ENCODE data around the gene HFE. TPM values are rescaled to one million over a fixed set of nuclear protein-coding genes. Genes with fewer than 3 reads are reported as not detected.

Gene HFE
- total RNA-seq, 3 donors from 2014 or later, result 8.9 to 12.0 (median 11.1) TPM

GRCh38 chr6:26053992-26054780 is 33.0 kb upstream of the HFE start:
- intact Hi-C loops (cut with DNase I, micrococcal nuclease), result no loop called here
- H3K36me3 ChIP-seq (ENCODE audit: low read depth), result no peaks in the 10 kb centered on the region
- DNase-seq (no peak), ATAC-seq (no peak)
- peak overlapping the region; percentile 43 for H3K4me3 ChIP-seq
- H3K9me3 ChIP-seq, result no peaks in the 10 kb centered on the region
- TF ChIP-seq, protein P1, sequence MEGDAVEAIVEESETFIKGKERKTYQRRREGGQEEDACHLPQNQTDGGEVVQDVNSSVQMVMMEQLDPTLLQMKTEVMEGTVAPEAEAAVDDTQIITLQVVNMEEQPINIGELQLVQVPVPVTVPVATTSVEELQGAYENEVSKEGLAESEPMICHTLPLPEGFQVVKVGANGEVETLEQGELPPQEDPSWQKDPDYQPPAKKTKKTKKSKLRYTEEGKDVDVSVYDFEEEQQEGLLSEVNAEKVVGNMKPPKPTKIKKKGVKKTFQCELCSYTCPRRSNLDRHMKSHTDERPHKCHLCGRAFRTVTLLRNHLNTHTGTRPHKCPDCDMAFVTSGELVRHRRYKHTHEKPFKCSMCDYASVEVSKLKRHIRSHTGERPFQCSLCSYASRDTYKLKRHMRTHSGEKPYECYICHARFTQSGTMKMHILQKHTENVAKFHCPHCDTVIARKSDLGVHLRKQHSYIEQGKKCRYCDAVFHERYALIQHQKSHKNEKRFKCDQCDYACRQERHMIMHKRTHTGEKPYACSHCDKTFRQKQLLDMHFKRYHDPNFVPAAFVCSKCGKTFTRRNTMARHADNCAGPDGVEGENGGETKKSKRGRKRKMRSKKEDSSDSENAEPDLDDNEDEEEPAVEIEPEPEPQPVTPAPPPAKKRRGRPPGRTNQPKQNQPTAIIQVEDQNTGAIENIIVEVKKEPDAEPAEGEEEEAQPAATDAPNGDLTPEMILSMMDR (IDR thresholded peaks at IDR 0.05), result no peak
- peaks cover 11% of the 10 kb centered on the region for H3K4me1 ChIP-seq (ENCODE audit: low read depth)

GRCh38 chr6:26054781-26055718 is 32.2 kb upstream of the HFE start:
- peak; percentile 72 for ATAC-seq
- Histone ChIP-seq H3K4me3 (peak overlapping the region; percentile 43), H3K9me3 (no peaks in the 10 kb centered on the region), H3K36me3 (ENCODE audit: low read depth) (no peaks in the 10 kb centered on the region), H3K4me1 (ENCODE audit: low read depth) (peaks cover 11% of the 10 kb centered on the region)
- TF ChIP-seq, protein P1 (IDR thresholded peaks at IDR 0.05), result no peak
- intact Hi-C loops (cut with DNase I, micrococcal nuclease), result no loop called here
- DNase-seq, result peak; percentile 80 to 95 (median 87)

DNA sequence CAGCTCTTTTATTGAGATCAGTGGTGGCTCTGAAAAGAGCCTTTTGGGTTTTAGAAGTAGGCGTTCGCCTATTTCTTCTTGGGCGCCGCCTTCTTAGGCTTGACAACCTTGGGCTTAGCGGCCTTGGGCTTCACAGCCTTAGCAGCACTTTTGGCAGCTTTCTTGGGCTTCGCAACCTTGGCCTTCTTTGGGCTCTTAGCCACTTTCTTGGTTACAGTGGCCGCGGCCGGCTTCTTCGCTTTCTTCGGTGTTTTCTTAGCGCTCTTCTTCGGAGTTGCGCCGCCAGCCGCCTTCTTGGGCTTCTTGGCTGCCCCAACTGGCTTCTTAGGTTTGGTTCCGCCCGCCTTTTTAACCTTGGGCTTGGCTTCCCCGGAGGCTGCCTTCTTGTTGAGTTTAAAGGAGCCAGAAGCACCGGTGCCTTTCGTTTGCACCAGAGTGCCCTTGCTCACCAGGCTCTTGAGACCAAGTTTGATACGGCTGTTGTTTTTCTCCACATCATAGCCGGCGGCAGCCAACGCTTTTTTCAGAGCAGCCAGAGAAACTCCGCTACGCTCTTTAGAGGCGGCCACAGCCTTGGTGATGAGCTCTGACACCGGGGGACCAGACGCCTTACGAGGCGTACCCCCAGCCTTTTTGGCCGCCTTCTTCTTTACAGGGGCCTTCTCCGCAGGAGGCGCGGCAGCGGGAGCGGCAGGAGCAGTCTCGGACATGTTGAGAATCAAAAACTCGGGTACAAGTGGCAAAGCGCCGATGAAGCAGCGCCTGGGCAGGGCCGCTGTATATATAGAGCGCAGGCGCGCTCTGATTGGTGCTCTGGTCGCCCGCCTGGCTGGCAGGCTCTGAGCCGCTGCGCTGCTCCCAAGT is 31.3 kb upstream of the HFE start:
- TF ChIP-seq, protein P1 (IDR thresholded peaks at IDR 0.05), result no peak
- H3K36me3 ChIP-seq (ENCODE audit: low read depth), result no peaks in the 10 kb centered on the region
- DNase-seq, result peak; percentile 94 to 97 (median 95)
- H3K9me3 ChIP-seq, result no peaks in the 10 kb centered on the region
- peak; percentile 84 for ATAC-seq
- H3K4me3 ChIP-seq, result peak overlapping the region; percentile 43
- intact Hi-C loops (cut with DNase I, micrococcal nuclease), result no loop called here
- H3K4me1 ChIP-seq (ENCODE audit: low read depth), result peaks cover 11% of the 10 kb centered on the region

DNA sequence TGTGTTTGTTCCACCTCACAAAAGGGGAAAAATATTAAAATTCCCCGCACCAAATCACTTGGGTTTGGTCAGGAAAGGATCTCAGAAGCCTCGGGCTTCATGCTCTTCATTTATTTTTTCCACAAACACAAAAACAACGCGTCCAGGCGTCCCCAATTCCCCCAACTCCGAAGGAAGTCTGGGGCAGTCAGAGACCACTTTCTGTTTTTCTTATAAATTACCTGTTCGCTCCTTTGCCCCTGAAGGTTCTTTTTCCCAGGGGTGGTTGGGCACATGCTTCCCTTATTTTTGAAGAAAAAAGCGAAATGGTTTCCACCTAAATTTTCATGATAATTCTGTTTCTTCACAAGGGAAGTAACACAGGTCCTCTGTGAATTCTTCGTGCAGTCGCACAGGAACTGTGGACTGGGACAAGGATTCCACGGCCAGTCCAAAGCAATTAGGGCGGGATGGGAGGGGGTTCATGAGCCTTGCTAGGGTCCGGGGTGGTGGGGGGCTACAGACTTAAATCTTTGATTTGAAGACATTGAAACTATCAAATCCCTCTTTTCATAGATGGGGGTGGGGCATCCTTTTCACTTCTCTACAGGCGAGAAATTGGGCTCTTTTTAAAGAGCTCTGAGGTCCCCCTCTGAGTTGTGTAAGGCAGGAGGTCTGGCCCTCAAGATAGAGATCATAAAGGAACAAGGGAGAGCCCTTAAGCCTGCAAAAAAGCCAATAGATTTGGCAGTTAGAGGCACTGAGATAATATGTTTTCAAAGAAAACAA is 30.5 kb upstream of the HFE start:
- DNase-seq (peak; percentile 50 to 64 (median 55)), ATAC-seq (no peak)
- intact Hi-C loops (cut with DNase I, micrococcal nuclease), result no loop called here
- peaks cover 11% of the 10 kb centered on the region for H3K4me1 ChIP-seq (ENCODE audit: low read depth)
- peak overlapping the region; percentile 43 for H3K4me3 ChIP-seq
- TF ChIP-seq, protein P1 (IDR thresholded peaks at IDR 0.05), result no peak
- H3K9me3 ChIP-seq, result no peaks in the 10 kb centered on the region
- no peaks in the 10 kb centered on the region for H3K36me3 ChIP-seq (ENCODE audit: low read depth)
